Nephron (organoid): ENCODE results near the gene FAM222A.

Source experiments
- H3K27ac Mint-ChIP-seq, 3 experiments: 2 replicates each; pipeline ENCODE4 v1.8.0; 2020; ENCODE audit warnings: mixed read lengths in 3 of 3, mild to moderate bottlenecking in 2 of 3, moderate library complexity in 1 of 3
- H3K27me3 Mint-ChIP-seq: 2 replicates; pipeline ENCODE4 v1.8.0; 2021; ENCODE audit warnings: low read depth, mild to moderate bottlenecking, moderate library complexity, mixed read lengths
- H3K36me3 Mint-ChIP-seq: 2 replicates; pipeline ENCODE4 v1.8.0; 2020; ENCODE audit warnings: low read depth, mixed read lengths
- H3K4me1 Mint-ChIP-seq: 2 replicates; pipeline ENCODE4 v1.8.0; 2020; ENCODE audit warnings: mixed read lengths
- H3K4me3 Mint-ChIP-seq, 3 experiments: 2 replicates each; pipeline ENCODE4 v1.8.0; 2020; ENCODE audit warnings: mild to moderate bottlenecking in 3 of 3, mixed read lengths in 3 of 3, moderate library complexity in 2 of 3
- H3K9me3 Mint-ChIP-seq: 2 replicates; pipeline ENCODE4 v1.8.0; 2020; ENCODE audit warnings: mixed read lengths
- TF ChIP-seq, protein P1 (sequence below), 3 experiments: fragments of 200-600 bp; sonication (generic); IDR thresholded peaks; one replicate each; pipeline ENCODE4 v1.5.0; 2021; ENCODE audit warnings: antibody characterized with exemption in 3 of 3; ENCODE audit not compliant: unreplicated experiment in 3 of 3

FAM222A gene

DNA sequence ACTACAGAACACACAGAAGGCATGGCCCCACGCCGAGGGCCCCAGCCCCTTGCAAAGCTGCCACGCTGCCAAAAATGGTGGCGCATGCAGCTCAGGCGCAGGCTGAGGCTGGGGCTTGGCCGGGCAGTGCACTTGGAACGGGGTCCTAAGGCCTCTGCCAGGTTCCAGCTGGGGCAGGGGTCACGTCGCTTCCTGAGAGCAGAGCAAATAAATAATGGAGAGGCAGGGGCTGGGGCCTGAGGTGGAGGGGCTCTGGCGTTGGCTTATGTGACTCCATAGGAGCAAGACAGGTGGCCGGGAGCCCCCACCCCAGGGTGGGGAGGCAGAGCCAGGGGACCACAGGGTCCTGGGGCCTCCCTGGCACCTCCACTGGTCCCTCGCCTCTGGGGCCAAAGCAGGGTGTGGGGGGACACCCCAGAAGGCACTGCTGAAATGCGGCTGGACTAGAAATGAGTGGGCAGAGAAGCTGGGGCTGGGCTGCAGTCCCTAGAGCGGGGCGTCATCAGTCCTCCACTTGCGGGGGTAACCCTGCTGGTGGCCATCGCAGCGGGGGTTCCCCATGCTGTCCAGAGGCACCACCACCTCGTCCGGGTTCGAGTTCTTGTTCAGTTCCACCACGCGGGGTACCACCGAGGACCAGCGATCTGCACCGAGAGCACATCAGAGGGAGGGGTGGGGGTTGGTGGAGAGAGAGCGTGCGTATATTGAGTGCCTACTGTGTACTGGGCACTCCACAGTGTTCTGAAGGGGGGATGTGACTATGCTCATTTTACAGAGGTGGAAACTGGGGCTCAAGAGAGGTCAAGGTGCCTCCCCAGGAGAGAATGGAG, 69.7 kb downstream of the FAM222A start:
- no peak overlapping the region for H3K4me3 Mint-ChIP-seq
- H3K36me3 Mint-ChIP-seq: peaks cover 6% of the 10 kb centered on the region
- peaks cover 2% of the 10 kb centered on the region for H3K27me3 Mint-ChIP-seq
- no peak overlapping the region for H3K27ac Mint-ChIP-seq
- TF ChIP-seq, protein P1, sequence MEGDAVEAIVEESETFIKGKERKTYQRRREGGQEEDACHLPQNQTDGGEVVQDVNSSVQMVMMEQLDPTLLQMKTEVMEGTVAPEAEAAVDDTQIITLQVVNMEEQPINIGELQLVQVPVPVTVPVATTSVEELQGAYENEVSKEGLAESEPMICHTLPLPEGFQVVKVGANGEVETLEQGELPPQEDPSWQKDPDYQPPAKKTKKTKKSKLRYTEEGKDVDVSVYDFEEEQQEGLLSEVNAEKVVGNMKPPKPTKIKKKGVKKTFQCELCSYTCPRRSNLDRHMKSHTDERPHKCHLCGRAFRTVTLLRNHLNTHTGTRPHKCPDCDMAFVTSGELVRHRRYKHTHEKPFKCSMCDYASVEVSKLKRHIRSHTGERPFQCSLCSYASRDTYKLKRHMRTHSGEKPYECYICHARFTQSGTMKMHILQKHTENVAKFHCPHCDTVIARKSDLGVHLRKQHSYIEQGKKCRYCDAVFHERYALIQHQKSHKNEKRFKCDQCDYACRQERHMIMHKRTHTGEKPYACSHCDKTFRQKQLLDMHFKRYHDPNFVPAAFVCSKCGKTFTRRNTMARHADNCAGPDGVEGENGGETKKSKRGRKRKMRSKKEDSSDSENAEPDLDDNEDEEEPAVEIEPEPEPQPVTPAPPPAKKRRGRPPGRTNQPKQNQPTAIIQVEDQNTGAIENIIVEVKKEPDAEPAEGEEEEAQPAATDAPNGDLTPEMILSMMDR (IDR thresholded peaks at IDR 0.05; ENCODE audit: unreplicated experiment in 3 of 3): no peak
- H3K9me3 Mint-ChIP-seq: peaks cover 3% of the 10 kb centered on the region
- no peaks in the 10 kb centered on the region for H3K4me1 Mint-ChIP-seq

- Mint-ChIP-seq H3K4me3 (no peak overlapping the region), H3K9me3 (peaks cover 3% of the 10 kb centered on the region), H3K27ac (no peak overlapping the region), H3K36me3 (peaks cover 6% of the 10 kb centered on the region), H3K4me1 (no peaks in the 10 kb centered on the region), H3K27me3 (peaks cover 4% of the 10 kb centered on the region)
- TF ChIP-seq, protein P1 (IDR thresholded peaks at IDR 0.05; ENCODE audit: unreplicated experiment in 3 of 3): no peak
These were observed 70.3 kb downstream of the FAM222A start for GRCh38 chr12:109783965-109784244.

- Mint-ChIP-seq H3K36me3 (peaks cover 3% of the 10 kb centered on the region), H3K4me3 (no peak overlapping the region)
- TF ChIP-seq, protein P1 (IDR thresholded peaks at IDR 0.05; ENCODE audit: unreplicated experiment in 3 of 3): no peak
These were observed 72.2 kb downstream of the FAM222A start for GRCh38 chr12:109785854-109786253.

DNA sequence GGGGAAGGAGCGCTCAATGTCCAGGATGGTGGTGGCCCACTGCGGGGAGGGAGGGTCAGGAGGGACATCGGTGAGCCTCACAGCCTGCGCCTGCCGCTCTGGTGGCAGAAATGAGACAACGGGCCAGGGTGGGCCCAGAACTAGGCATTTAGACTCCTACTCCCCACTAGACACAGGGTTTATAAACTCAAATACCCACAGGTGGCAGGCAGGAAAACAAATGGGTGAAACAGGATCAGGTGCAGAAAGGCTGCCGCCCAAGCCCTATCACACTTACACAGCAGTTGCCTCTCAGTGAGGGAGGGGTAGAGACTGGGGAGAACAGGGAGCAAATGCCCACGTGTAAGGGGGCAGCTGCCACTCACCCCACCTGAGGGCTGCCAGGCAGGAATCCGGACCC, 73.2 kb downstream of the FAM222A start:
- H3K9me3 Mint-ChIP-seq: no peaks in the 10 kb centered on the region
- peaks cover 4% of the 10 kb centered on the region for H3K27me3 Mint-ChIP-seq
- peaks cover 3% of the 10 kb centered on the region for H3K36me3 Mint-ChIP-seq
- no peaks in the 10 kb centered on the region for H3K4me1 Mint-ChIP-seq
- TF ChIP-seq, protein P1 (IDR thresholded peaks at IDR 0.05; ENCODE audit: unreplicated experiment in 3 of 3): no peak
- no peak overlapping the region for H3K4me3 Mint-ChIP-seq
- H3K27ac Mint-ChIP-seq: no peak overlapping the region

More at GRCh38 chr12:109785854-109786253, 72.2 kb downstream of the FAM222A start:
- Mint-ChIP-seq H3K9me3 (no peaks in the 10 kb centered on the region), H3K27ac (no peak overlapping the region), H3K27me3 (peaks cover 4% of the 10 kb centered on the region), H3K4me1 (no peaks in the 10 kb centered on the region)

- Mint-ChIP-seq H3K36me3 (no peaks in the 10 kb centered on the region), H3K27ac (no peak overlapping the region), H3K27me3 (peaks cover 4% of the 10 kb centered on the region), H3K9me3 (no peaks in the 10 kb centered on the region), H3K4me3 (no peak overlapping the region), H3K4me1 (no peaks in the 10 kb centered on the region)
- TF ChIP-seq, protein P1 (IDR thresholded peaks at IDR 0.05; ENCODE audit: unreplicated experiment in 3 of 3): no peak
These were observed 76.0 kb downstream of the FAM222A start for GRCh38 chr12:109789526-109790048.

DNA sequence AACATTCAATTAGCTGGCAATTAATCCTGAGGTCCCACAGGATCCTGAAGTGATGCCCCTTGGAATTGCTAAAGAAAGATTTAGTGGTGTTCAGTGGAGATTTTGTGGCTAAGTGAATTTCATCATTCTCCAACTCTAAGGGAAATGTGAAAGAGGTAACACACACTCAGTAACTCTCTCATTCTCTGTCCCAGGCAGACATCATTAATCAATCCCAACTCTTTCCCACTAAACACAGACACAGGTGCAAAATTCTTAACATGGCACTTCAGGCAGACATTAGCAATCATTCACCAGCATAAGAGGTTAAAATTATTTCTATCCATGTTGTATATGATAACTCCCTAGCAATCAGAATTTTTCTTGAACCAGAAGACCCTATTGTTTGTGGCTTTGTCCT, 79.4 kb downstream of the FAM222A start:
- Mint-ChIP-seq H3K4me3 (no peak overlapping the region), H3K9me3 (no peaks in the 10 kb centered on the region), H3K27ac (no peak overlapping the region), H3K4me1 (no peaks in the 10 kb centered on the region), H3K36me3 (no peaks in the 10 kb centered on the region), H3K27me3 (peaks cover 4% of the 10 kb centered on the region)
- TF ChIP-seq, protein P1 (IDR thresholded peaks at IDR 0.05; ENCODE audit: unreplicated experiment in 3 of 3): no peak
